GM18508 (cell line): ENCODE data around the gene PLXNB1.
"Not testable (repeated sequence)": the region's sequence is repeated elsewhere in the genome, so short reads cannot be mapped to it uniquely, and the experiment has no call there.

Experiments used
- ATAC-seq: cut with Tn5 transposase; IDR thresholded peaks from one replicate; pipeline ENCODE4 v1.9.1; 2021; ENCODE audit warnings: moderate number of reproducible peaks; ENCODE audit not compliant: insufficient read depth, unreplicated experiment

PLXNB1 gene

DNA sequence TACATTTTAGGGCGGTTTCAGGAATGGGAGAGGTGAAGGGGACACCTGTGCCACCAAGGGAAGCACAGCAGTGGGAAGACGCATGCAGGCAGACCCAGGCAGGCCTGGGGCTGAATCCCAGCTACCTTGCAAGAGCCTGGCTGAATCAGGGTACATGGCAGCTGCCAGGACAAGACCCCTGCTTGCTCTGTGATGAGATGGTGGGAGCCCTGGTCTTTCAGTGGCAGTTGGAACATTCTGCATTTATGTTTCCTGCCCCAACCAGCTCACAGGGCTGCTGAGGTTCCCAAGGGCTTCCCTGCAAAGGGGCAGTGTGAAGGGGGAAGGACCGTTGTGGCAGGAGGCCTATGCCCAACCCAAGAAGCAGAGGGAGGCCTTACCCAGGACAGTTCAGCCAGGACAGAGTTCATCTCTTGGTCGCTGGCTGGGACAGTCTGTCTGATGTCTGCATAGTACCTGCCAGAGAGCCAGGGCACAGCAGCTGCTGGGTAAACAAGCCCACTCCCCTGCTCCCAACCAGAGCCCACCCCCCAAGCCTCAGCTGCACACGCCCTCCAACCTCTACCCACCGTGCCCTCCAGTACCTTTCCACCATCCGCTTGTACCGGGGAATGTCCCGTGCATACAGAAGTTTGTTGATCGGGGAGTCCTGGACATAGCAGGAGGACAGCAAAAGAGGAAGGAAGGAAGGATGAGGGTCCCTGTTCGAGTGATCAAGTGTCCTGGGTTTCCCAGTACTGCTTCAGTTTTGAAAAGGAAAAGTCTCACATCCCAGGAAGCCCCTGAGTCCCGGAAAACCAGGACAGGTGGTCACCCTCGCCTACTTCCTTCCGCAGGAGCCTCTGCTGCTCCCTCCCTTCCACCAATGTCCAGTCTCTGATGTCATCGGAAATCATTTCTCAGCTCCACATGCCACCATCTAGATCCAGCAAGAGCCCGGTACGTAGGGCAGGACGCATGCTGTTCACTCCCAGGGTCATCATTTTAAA lies 23.1 kb downstream of the PLXNB1 start:
- no peak for ATAC-seq

DNA sequence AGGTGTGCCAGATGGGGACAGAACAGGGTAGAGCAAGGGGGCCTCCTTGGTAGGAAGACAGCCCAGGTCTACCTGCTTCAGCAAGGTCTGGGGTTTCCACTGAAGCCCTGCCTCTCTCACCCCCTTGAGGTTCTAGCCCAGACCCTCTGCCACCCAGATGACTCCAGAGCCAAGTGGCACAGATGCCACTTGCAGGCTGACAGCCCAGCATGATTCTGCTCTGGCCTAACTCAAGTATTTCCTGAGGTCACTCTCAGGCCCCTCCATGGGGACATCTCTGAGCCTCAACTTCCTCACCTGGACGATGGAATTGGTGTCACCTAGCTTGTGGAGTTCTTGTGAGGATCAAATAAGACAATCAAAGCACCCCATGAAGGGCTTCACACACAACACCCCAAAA lies 23.9 kb downstream of the PLXNB1 start:
- ATAC-seq, result no peak

DNA sequence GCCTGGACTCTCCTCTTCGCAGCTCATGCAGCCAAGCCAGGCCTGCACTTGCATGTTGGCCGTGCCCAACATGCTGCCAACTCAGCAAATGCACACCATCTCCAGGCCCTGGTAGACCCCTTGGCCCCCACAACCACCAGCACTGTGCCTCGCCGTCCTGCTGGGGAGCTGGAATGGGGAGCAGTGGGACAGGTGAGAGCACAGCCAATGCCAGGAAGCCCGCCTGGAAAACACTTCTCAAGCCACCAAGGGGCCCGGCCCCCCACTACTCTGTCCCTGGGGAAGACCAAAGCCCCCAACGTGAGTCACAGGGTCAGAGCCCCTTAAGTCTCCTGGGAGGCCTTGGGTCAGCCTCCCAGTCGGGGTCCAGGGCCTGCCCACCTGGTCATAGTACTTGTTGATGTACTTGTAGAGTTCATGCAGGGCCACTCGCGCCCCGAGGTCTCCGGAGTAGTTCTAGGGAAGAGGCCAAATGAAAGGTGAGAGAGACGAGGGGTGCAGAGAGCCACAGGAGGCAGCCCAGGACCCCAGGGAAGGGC lies 24.5 kb downstream of the PLXNB1 start:
- no peak for ATAC-seq

GRCh38 chr3:48404440-48405342 lies 25.2 kb downstream of the PLXNB1 start:
- no peak for ATAC-seq

- no peak for ATAC-seq
These were observed 26.1 kb downstream of the PLXNB1 start for GRCh38 chr3:48403533-48404439.

DNA sequence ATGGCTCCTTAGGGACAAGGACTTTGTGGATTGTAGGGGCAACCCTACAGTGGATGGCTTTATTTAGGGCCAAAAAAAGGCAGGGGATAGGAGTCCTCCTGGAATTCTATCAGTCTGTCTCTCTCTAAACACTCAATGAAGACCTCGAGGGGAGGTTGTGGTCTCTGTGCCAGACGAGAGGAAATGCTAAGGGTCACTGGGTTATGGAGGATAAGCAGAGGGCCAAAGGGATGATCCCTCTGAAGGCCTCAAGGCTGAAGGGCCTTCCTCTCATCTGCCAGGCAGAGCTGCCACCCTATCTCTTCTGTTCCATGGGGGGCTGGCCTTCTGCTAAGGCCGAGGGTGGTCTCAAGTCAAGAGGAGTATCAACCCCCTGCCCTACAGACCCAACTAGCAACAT lies 27.0 kb downstream of the PLXNB1 start:
- ATAC-seq, result no peak

- no peak for ATAC-seq
These were observed 27.6 kb downstream of the PLXNB1 start for GRCh38 chr3:48402281-48402732.

- not testable (repeated sequence) for ATAC-seq
These were observed 28.4 kb downstream of the PLXNB1 start for GRCh38 chr3:48401434-48401901.

DNA sequence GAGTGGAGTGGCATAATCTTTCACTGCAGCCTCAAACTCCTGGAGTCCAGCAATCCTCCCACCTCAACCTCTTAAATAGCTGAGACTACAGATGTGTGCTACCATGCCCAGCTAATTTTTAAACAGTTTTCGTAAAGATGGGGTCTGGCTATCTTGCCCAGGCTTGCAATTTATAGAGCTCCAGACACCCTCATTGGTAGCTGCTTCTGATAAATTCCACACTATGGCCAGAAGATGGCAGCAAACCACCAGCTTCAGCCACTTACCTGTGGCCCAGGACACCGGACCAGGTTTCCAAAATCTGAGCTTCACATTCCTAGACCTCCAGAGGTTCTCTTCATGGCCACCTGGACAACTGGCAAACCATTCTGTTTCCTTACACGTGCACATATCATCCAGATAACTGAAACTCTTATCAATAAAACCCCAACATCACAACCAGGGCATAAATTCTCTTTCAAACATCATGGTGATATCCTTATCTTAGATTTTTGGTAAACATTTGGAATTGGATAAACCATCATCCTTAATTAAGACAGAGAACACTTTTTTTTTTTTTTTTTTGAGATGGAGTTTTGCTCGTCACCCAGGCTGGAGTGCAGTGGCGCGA lies 29.0 kb downstream of the PLXNB1 start:
- no peak for ATAC-seq

DNA sequence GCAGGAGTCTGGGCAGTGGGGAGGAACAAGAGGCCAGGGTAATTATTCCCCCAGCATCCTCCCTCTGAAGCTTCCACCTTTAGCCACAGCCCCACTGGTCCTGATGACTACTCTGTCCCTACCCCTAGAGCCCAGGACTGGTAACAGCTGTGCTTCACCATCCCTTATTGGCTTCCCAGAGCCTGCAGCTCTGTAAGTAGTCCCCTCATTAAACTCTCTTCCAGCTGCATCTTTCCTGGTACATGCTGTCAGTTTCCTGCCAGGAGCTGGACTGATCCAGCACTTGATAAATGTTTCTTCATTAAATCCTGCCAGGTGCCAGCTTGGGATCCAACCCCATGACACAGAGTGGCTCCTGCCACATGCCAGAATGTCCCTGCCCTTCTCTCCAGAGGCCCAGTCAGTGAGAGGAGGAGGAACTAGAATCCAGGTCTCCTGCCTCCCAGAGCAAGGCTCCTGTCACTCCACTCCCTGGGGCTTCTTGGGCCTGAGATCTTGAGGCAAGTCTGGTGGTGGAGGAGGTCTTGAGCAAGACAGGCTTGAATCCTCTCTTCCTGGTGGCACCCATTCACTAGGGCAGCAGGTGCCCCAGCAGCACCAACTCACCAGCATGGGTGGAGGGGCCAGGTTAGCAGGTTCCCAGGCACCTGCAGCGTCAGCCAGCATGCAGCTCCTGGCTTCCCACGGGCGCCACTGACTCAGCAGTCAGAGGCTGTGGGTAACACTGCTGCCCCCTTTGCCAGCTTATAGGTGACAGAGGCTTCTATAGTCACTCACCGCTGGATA lies 30.3 kb downstream of the PLXNB1 start:
- no peak for ATAC-seq

GRCh38 chr3:48398701-48399386 lies 31.0 kb downstream of the PLXNB1 start:
- no peak for ATAC-seq

- ATAC-seq, result no peak
These were observed 31.9 kb downstream of the PLXNB1 start for GRCh38 chr3:48397767-48398681.

DNA sequence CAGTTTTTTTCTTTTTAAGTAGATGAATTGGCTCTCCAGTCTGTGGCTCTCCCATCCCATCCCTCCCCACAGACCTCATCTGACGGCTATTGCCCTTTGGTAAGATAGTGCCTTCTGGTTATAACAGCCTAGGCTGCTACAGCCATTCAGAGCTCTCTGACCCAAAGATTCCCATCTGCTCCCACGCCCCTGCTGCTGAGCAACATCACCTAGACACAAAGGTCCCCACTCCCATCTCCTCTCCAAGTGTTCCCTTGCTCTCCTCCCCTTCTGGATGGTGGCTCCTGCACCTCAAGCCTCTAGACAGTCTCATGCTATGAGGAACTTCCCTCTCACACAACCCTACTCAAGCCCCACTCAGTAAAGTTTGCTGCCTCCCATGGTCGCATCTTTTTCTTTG lies 34.2 kb downstream of the PLXNB1 start:
- ATAC-seq, result no peak

DNA sequence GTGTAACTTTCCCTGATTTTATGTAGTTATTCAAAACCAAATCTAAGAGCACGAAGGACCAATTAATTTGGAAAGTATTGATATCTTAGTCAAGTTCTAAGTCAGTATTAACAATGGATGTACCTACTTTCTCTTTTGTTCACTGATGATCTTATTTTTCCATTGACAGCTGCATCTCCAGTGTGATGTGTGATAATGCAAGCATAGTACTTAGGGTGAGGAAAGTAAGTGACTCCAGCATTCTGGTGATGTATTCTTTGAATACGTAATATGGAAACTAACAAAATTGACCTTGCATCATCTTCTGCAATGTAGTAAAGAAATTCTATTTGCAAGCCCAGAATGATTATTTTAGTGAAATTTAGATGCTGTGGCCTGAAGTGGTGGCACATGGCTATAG lies 35.5 kb downstream of the PLXNB1 start:
- ATAC-seq, result no peak

- no peak for ATAC-seq
These were observed 40.9 kb downstream of the PLXNB1 start for GRCh38 chr3:48388966-48389365.

GRCh38 chr3:48387634-48388033 lies 42.3 kb downstream of the PLXNB1 start:
- no peak for ATAC-seq
